ENCODE results near the gene ATF6.

DNA sequence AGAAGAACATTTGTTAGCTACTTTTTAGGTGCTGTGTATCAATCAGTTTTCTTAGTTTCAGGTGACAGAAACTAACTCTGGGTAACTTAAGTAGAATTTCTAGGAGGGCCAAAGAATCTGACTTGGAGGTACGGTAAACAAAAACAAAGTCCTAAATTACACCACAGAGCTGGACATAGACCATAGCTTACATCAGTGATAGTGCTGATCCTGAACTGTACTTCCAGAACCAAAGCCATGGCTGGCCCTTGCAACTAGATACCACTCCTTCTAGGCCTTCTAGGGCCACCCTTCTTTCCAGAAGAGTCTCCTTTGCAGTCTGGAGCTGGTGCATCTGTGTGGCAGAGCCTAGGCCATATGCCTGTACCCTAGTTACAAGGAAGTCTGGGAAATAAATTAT is 163.0 kb downstream of the ATF6 start:
- TF ChIP-seq, protein P1, sequence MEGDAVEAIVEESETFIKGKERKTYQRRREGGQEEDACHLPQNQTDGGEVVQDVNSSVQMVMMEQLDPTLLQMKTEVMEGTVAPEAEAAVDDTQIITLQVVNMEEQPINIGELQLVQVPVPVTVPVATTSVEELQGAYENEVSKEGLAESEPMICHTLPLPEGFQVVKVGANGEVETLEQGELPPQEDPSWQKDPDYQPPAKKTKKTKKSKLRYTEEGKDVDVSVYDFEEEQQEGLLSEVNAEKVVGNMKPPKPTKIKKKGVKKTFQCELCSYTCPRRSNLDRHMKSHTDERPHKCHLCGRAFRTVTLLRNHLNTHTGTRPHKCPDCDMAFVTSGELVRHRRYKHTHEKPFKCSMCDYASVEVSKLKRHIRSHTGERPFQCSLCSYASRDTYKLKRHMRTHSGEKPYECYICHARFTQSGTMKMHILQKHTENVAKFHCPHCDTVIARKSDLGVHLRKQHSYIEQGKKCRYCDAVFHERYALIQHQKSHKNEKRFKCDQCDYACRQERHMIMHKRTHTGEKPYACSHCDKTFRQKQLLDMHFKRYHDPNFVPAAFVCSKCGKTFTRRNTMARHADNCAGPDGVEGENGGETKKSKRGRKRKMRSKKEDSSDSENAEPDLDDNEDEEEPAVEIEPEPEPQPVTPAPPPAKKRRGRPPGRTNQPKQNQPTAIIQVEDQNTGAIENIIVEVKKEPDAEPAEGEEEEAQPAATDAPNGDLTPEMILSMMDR (IDR thresholded peaks at IDR 0.05), result no peak
- TF ChIP-seq POLR2A (IDR thresholded peaks at IDR 0.05), result no peak
